Panc1 (cell line): ENCODE data around the gene PTER.

Experiments used
- POLR2AphosphoS5 ChIP-seq: IDR thresholded peaks from 2 replicates; pipeline ENCODE4 v1.6.1; 2012; ENCODE audit warnings: mild to moderate bottlenecking, low read depth, low read length, moderate library complexity
- SIN3A ChIP-seq: IDR thresholded peaks from 2 replicates; pipeline ENCODE4 v1.6.1; 2012; ENCODE audit warnings: low read depth, mild to moderate bottlenecking, low read length, moderate library complexity, borderline replicate concordance; ENCODE audit not compliant: insufficient read depth
- TF ChIP-seq, protein P1 (sequence below): fragments of 450-650 bp; IDR thresholded peaks from 2 replicates; pipeline ENCODE4 v1.5.1; 2017; ENCODE audit warnings: mild to moderate bottlenecking
- TF ChIP-seq, protein P2 (sequence below), 2 experiments: IDR thresholded peaks; 2 replicates each; pipeline ENCODE4 v1.6.1; 2011 to 2012; ENCODE audit warnings: low read depth in 2 of 2, control low read depth in 1 of 2, low read length in 1 of 2, mild to moderate bottlenecking in 1 of 2, moderate library complexity in 1 of 2; ENCODE audit not compliant: insufficient read depth in 1 of 2

GRCh38 chr10:16547973-16548372, 111.2 kb downstream of the PTER start:
- TF ChIP-seq, protein P1, sequence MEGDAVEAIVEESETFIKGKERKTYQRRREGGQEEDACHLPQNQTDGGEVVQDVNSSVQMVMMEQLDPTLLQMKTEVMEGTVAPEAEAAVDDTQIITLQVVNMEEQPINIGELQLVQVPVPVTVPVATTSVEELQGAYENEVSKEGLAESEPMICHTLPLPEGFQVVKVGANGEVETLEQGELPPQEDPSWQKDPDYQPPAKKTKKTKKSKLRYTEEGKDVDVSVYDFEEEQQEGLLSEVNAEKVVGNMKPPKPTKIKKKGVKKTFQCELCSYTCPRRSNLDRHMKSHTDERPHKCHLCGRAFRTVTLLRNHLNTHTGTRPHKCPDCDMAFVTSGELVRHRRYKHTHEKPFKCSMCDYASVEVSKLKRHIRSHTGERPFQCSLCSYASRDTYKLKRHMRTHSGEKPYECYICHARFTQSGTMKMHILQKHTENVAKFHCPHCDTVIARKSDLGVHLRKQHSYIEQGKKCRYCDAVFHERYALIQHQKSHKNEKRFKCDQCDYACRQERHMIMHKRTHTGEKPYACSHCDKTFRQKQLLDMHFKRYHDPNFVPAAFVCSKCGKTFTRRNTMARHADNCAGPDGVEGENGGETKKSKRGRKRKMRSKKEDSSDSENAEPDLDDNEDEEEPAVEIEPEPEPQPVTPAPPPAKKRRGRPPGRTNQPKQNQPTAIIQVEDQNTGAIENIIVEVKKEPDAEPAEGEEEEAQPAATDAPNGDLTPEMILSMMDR: no peak
- TF ChIP-seq POLR2AphosphoS5: no peak
- TF ChIP-seq, protein P2, sequence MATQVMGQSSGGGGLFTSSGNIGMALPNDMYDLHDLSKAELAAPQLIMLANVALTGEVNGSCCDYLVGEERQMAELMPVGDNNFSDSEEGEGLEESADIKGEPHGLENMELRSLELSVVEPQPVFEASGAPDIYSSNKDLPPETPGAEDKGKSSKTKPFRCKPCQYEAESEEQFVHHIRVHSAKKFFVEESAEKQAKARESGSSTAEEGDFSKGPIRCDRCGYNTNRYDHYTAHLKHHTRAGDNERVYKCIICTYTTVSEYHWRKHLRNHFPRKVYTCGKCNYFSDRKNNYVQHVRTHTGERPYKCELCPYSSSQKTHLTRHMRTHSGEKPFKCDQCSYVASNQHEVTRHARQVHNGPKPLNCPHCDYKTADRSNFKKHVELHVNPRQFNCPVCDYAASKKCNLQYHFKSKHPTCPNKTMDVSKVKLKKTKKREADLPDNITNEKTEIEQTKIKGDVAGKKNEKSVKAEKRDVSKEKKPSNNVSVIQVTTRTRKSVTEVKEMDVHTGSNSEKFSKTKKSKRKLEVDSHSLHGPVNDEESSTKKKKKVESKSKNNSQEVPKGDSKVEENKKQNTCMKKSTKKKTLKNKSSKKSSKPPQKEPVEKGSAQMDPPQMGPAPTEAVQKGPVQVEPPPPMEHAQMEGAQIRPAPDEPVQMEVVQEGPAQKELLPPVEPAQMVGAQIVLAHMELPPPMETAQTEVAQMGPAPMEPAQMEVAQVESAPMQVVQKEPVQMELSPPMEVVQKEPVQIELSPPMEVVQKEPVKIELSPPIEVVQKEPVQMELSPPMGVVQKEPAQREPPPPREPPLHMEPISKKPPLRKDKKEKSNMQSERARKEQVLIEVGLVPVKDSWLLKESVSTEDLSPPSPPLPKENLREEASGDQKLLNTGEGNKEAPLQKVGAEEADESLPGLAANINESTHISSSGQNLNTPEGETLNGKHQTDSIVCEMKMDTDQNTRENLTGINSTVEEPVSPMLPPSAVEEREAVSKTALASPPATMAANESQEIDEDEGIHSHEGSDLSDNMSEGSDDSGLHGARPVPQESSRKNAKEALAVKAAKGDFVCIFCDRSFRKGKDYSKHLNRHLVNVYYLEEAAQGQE (IDR thresholded peaks at IDR 0.05; ENCODE audit: insufficient read depth in 1 of 2, low read depth in 2 of 2, low read length in 1 of 2): no peak
- no peak for TF ChIP-seq SIN3A
